HTR-8/SVneo (cell line): ENCODE measurements around the gene RASA4B.
"Not testable (repeated sequence)": the region's sequence is repeated elsewhere in the genome, so short reads cannot be mapped to it uniquely, and the experiment has no call there.

Experiments used
- DNase-seq: peaks from one replicate; pipeline ENCODE4 v3.0.0; 2011; ENCODE audit warnings: low spot score, mixed read lengths; ENCODE audit not compliant: insufficient read length
- FAIRE-seq: peaks from 2 replicates; lab custom pipeline; 2011; peaks lifted over from hg19 to GRCh38; lab: Jason Lieb, UNC

RASA4B gene

GRCh38 chr7:102512642-102513221 is 4.8 kb downstream of the RASA4B start:
- not testable (repeated sequence) for FAIRE-seq, DNase-seq

- not testable (repeated sequence) for DNase-seq, FAIRE-seq
Measured at GRCh38 chr7:102511860-102512522, 5.6 kb downstream of the RASA4B start.

GRCh38 chr7:102510575-102510974 is 7.0 kb downstream of the RASA4B start:
- DNase-seq, FAIRE-seq: not testable (repeated sequence)

GRCh38 chr7:102507410-102508088 is 10.0 kb downstream of the RASA4B start:
- not testable (repeated sequence) for FAIRE-seq, DNase-seq

GRCh38 chr7:102505298-102506185 is 12.0 kb downstream of the RASA4B start:
- not testable (repeated sequence) for FAIRE-seq, DNase-seq

GRCh38 chr7:102503141-102503540 is 14.4 kb downstream of the RASA4B start:
- not testable (repeated sequence) for DNase-seq, FAIRE-seq

- FAIRE-seq, DNase-seq: not testable (repeated sequence)
Measured at GRCh38 chr7:102498321-102498720, 19.3 kb downstream of the RASA4B start.

GRCh38 chr7:102497308-102497707 is 20.3 kb downstream of the RASA4B start:
- not testable (repeated sequence) for FAIRE-seq, DNase-seq

GRCh38 chr7:102496861-102497260 is 20.7 kb downstream of the RASA4B start:
- FAIRE-seq, DNase-seq: not testable (repeated sequence)

GRCh38 chr7:102494473-102495149 is 23.0 kb downstream of the RASA4B start:
- FAIRE-seq, DNase-seq: not testable (repeated sequence)

- FAIRE-seq, DNase-seq: not testable (repeated sequence)
Measured at GRCh38 chr7:102494026-102494425, 23.6 kb downstream of the RASA4B start.

GRCh38 chr7:102493220-102493935 is 24.2 kb downstream of the RASA4B start:
- not testable (repeated sequence) for DNase-seq, FAIRE-seq

- not testable (repeated sequence) for FAIRE-seq
Measured at GRCh38 chr7:102490529-102491075, 27.0 kb downstream of the RASA4B start.

GRCh38 chr7:102484317-102484716 is 33.3 kb downstream of the RASA4B start:
- not testable (repeated sequence) for FAIRE-seq

More at GRCh38 chr7:102490529-102491075, 27.0 kb downstream of the RASA4B start:
- not testable (repeated sequence) for DNase-seq

GRCh38 chr7:102481962-102482361 is 35.6 kb downstream of the RASA4B start:
- not testable (repeated sequence) for DNase-seq, FAIRE-seq

More at GRCh38 chr7:102484317-102484716, 33.3 kb downstream of the RASA4B start:
- not testable (repeated sequence) for DNase-seq

GRCh38 chr7:102479982-102480637 is 37.5 kb downstream of the RASA4B start:
- not testable (repeated sequence) for FAIRE-seq, DNase-seq

GRCh38 chr7:102479209-102479584 is 38.4 kb downstream of the RASA4B start:
- FAIRE-seq, DNase-seq: not testable (repeated sequence)
